ENCODE data around the gene MINAR2. TPM values are rescaled to one million over a fixed set of nuclear protein-coding genes. Genes with fewer than 3 reads are reported as not detected.
A peak's percentile ranks its signal among the peaks of the same experiment; 100 is the strongest.

MINAR2 gene
- total RNA-seq, 1 donor from 2014 or later, result 0.34 TPM

- no peaks in the 10 kb centered on the region for H3K9me3 Mint-ChIP-seq (ENCODE audit: unreplicated experiment)
- no peaks in the 10 kb centered on the region for H3K4me1 Mint-ChIP-seq (ENCODE audit: low read depth, unreplicated experiment)
- H3K36me3 Mint-ChIP-seq (ENCODE audit: unreplicated experiment), result no peaks in the 10 kb centered on the region
- DNase-seq, result no peak
- TF ChIP-seq, protein P1, sequence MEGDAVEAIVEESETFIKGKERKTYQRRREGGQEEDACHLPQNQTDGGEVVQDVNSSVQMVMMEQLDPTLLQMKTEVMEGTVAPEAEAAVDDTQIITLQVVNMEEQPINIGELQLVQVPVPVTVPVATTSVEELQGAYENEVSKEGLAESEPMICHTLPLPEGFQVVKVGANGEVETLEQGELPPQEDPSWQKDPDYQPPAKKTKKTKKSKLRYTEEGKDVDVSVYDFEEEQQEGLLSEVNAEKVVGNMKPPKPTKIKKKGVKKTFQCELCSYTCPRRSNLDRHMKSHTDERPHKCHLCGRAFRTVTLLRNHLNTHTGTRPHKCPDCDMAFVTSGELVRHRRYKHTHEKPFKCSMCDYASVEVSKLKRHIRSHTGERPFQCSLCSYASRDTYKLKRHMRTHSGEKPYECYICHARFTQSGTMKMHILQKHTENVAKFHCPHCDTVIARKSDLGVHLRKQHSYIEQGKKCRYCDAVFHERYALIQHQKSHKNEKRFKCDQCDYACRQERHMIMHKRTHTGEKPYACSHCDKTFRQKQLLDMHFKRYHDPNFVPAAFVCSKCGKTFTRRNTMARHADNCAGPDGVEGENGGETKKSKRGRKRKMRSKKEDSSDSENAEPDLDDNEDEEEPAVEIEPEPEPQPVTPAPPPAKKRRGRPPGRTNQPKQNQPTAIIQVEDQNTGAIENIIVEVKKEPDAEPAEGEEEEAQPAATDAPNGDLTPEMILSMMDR (IDR thresholded peaks at IDR 0.05; ENCODE audit: partially characterized antibody, unreplicated experiment), result no peak
- no peak overlapping the region for H3K4me3 Mint-ChIP-seq (ENCODE audit: unreplicated experiment)
- H3K27me3 Mint-ChIP-seq (ENCODE audit: unreplicated experiment), result no peaks in the 10 kb centered on the region
- H3K27ac Mint-ChIP-seq (ENCODE audit: unreplicated experiment), result no peak overlapping the region
These were observed 15.8 kb downstream of the MINAR2 start for GRCh38 chr5:129763651-129764050.

DNA sequence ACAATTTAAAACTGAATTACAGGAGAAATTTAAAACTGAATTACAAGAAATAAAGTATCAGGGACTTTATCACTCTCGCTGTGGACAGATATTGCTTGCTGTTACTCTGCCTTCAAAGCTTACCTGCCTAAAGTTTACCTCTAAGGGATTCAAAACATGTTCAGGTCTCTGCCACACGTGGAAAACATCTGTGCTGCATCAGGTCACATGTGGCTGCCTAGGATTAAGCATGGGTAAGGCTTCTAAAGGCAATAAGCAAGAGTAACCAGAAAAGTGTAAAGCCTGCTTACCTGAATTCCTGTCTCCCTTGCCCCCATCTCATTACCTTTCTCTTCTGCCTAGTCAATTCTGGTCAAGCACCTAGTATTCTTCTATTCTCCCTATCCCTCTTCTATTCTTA lies 18.9 kb downstream of the MINAR2 start:
- DNase-seq, result no peak
- H3K4me1 Mint-ChIP-seq (ENCODE audit: low read depth, unreplicated experiment), result no peaks in the 10 kb centered on the region
- no peak overlapping the region for H3K27ac Mint-ChIP-seq (ENCODE audit: unreplicated experiment)
- no peaks in the 10 kb centered on the region for H3K9me3 Mint-ChIP-seq (ENCODE audit: unreplicated experiment)
- H3K27me3 Mint-ChIP-seq (ENCODE audit: unreplicated experiment), result no peaks in the 10 kb centered on the region
- TF ChIP-seq, protein P1 (IDR thresholded peaks at IDR 0.05; ENCODE audit: partially characterized antibody, unreplicated experiment), result no peak
- no peaks in the 10 kb centered on the region for H3K36me3 Mint-ChIP-seq (ENCODE audit: unreplicated experiment)
- H3K4me3 Mint-ChIP-seq (ENCODE audit: unreplicated experiment), result no peak overlapping the region

DNA sequence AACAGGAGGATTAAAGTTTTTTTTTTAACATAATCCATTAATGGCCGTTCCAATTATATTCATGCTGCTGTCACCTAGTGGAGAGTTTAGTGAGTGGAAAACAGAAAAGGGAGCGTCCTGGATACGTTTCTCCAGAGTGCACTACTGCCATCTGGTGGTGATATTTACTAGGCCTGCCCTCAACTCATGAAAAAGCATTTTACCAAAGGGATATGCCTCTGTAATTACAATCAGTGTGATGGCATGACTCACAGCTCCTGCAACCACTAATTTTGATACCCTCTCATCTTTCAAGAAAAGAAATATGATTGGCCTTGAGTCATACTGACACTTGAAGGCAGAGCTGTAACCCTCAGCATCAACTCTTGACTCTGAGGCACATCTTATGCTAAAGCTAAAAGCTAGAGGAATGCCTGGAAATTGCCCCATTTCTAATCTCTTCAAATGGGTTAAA lies 20.1 kb downstream of the MINAR2 start:
- TF ChIP-seq, protein P1 (IDR thresholded peaks at IDR 0.05; ENCODE audit: partially characterized antibody, unreplicated experiment), result peak; percentile 92
- no peaks in the 10 kb centered on the region for H3K9me3 Mint-ChIP-seq (ENCODE audit: unreplicated experiment)
- H3K27me3 Mint-ChIP-seq (ENCODE audit: unreplicated experiment), result no peaks in the 10 kb centered on the region
- H3K27ac Mint-ChIP-seq (ENCODE audit: unreplicated experiment), result no peak overlapping the region
- H3K4me1 Mint-ChIP-seq (ENCODE audit: low read depth, unreplicated experiment), result no peaks in the 10 kb centered on the region
- no peak overlapping the region for H3K4me3 Mint-ChIP-seq (ENCODE audit: unreplicated experiment)
- DNase-seq, result peak; percentile 60
- no peaks in the 10 kb centered on the region for H3K36me3 Mint-ChIP-seq (ENCODE audit: unreplicated experiment)

DNA sequence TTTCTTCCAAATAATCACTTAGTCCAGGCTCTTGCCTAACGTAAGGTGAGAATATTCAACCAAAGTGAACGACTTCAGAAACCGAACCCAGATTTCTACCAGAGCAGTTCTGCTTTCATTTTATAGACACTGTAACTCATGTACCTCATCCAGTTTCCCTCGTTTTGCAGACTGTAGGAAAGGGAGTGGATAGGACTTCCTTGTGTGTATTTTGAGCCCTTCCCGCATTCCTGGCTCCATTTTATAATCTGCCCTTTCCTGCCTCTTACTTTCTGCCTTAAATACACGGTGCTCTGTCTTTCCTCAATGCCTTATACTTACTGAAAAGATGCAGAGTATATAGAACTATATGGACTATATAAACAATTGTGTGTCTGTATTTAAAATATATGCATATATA lies 20.8 kb downstream of the MINAR2 start:
- H3K4me1 Mint-ChIP-seq (ENCODE audit: low read depth, unreplicated experiment), result no peaks in the 10 kb centered on the region
- DNase-seq, result no peak
- H3K4me3 Mint-ChIP-seq (ENCODE audit: unreplicated experiment), result no peak overlapping the region
- no peak overlapping the region for H3K27ac Mint-ChIP-seq (ENCODE audit: unreplicated experiment)
- no peaks in the 10 kb centered on the region for H3K36me3 Mint-ChIP-seq (ENCODE audit: unreplicated experiment)
- no peaks in the 10 kb centered on the region for H3K27me3 Mint-ChIP-seq (ENCODE audit: unreplicated experiment)
- no peaks in the 10 kb centered on the region for H3K9me3 Mint-ChIP-seq (ENCODE audit: unreplicated experiment)
- TF ChIP-seq, protein P1 (IDR thresholded peaks at IDR 0.05; ENCODE audit: partially characterized antibody, unreplicated experiment), result no peak

GRCh38 chr5:129770024-129770820 lies 22.3 kb downstream of the MINAR2 start:
- Mint-ChIP-seq H3K4me3 (ENCODE audit: unreplicated experiment) (no peak overlapping the region), H3K4me1 (ENCODE audit: low read depth, unreplicated experiment) (no peaks in the 10 kb centered on the region), H3K36me3 (ENCODE audit: unreplicated experiment) (no peaks in the 10 kb centered on the region), H3K27me3 (ENCODE audit: unreplicated experiment) (no peaks in the 10 kb centered on the region), H3K9me3 (ENCODE audit: unreplicated experiment) (no peaks in the 10 kb centered on the region), H3K27ac (ENCODE audit: unreplicated experiment) (no peak overlapping the region)
- DNase-seq, result no peak
- TF ChIP-seq, protein P1 (IDR thresholded peaks at IDR 0.05; ENCODE audit: partially characterized antibody, unreplicated experiment), result no peak
